ENCODE measurements around the gene PAPOLB. TPM values are rescaled to one million over a fixed set of nuclear protein-coding genes. Genes with fewer than 3 reads are reported as not detected.

PAPOLB gene
- total and polyA plus RNA-seq, 2 of the 8 experiments (the other 6 are each of a cell fraction or from before 2014, with no cell fraction given): 0.02 to 0.15 TPM

- Histone ChIP-seq H3K14ac (ENCODE audit: insufficient read length) (no peak overlapping the region), H3K27ac (ENCODE audit: low read depth, low read length) (no peak overlapping the region), H3K36me3 (ENCODE audit: control insufficient read depth in 2 of 4, insufficient read depth in 4 of 4, low read length in 3 of 4) (no peaks in the 10 kb centered on the region), H3K79me1 (ENCODE audit: low read depth, low read length) (no peaks in the 10 kb centered on the region), H3K9me3 (ENCODE audit: insufficient read depth in 2 of 2, low read depth in 1 of 2, low read length in 1 of 2) (no peaks in the 10 kb centered on the region), H2BK20ac (ENCODE audit: low read length) (no peak overlapping the region), H4K5ac (ENCODE audit: insufficient read length, low read depth, low read length) (no peak overlapping the region), H2AFZ (ENCODE audit: low read length) (no peak overlapping the region), H3K4me1 (replicated peaks in 1 of 4; ENCODE audit: control insufficient read depth in 3 of 4, insufficient read depth in 4 of 4, low read length in 3 of 4) (peaks cover 0 to 5% (median 2%) of the 10 kb centered on the region in 4 experiments; a peak in 3 of 7 replicates), H3K4ac (replicated peaks; ENCODE audit: insufficient read length, low read depth, low read length) (no peak overlapping the region), H3K79me2 (ENCODE audit: control insufficient read depth in 1 of 2, insufficient read depth in 2 of 2, low read length in 2 of 2) (no peaks in the 10 kb centered on the region), H2BK12ac (ENCODE audit: low read depth, low read length) (no peak overlapping the region), H2AK5ac (ENCODE audit: low read depth, low read length) (no peak overlapping the region), H4K91ac (replicated peaks; ENCODE audit: insufficient read length, low read length) (no peak overlapping the region), H3K23ac (ENCODE audit: insufficient read length) (no peak overlapping the region), H3K18ac (ENCODE audit: extremely low read depth, low read length) (no peak overlapping the region), H3K27me3 (replicated peaks in 1 of 4; ENCODE audit: control insufficient read depth in 3 of 4, extremely low read depth in 1 of 4, insufficient read depth in 3 of 4, low read length in 3 of 4) (peaks cover 0 to 9% (median 2%) of the 10 kb centered on the region in 4 experiments; a peak in 2 of 7 replicates), H3K9ac (replicated peaks in 1 of 4; ENCODE audit: extremely low read depth in 1 of 4, low read depth in 3 of 4, low read length in 3 of 4) (no peak overlapping the region), H3K23me2 (ENCODE audit: low read depth, low read length) (peaks cover 13% of the 10 kb centered on the region; the same call in 1 of the 2 replicates), H3K56ac (replicated peaks; ENCODE audit: insufficient read length, low read depth, low read length) (no peak overlapping the region), H2BK15ac (ENCODE audit: low read length) (no peak overlapping the region), H3K4me2 (ENCODE audit: insufficient read depth in 1 of 2, low read depth in 2 of 2, low read length in 2 of 2) (no peak overlapping the region), H2BK5ac (ENCODE audit: low read depth, low read length) (no peak overlapping the region), H3K4me3 (ENCODE audit: extremely low read depth in 1 of 4, insufficient read depth in 2 of 4, low read depth in 3 of 4, low read length in 4 of 4) (no peak overlapping the region), H4K20me1 (replicated peaks in 1 of 2; ENCODE audit: control insufficient read depth in 1 of 2, insufficient read depth in 2 of 2, low read length in 2 of 2) (no peaks in the 10 kb centered on the region), H4K8ac (ENCODE audit: extremely low read depth, insufficient read depth, low read length) (no peak overlapping the region), H2BK120ac (replicated peaks; ENCODE audit: low read depth, low read length) (no peak overlapping the region)
- CTCF ChIA-PET (ENCODE audit: partially characterized antibody): interaction anchor here (0.8 to 1.6 kb wide), 3 partner anchors 10 to 88 kb away, joined by 3 read pairs; no protein-coding TSS in a partner anchor
- FAIRE-seq: no peak
- TF ChIP-seq SIRT6 (IDR thresholded peaks at IDR 0.05; ENCODE audit: low read length): no peak
- no peak for TF ChIP-seq HDAC2 (IDR thresholded peaks at IDR 0.05; ENCODE audit: borderline replicate concordance in 1 of 2, low read depth in 2 of 2, low read length in 2 of 2)
- no peak for TF ChIP-seq TAF1 (IDR thresholded peaks at IDR 0.05; ENCODE audit: low read depth, low read length)
- POLR2A ChIA-PET (ENCODE audit: partially characterized antibody): no interaction called here
- 80% methylated on average over 1 of the region's 1 CpG; no CpG with 5 or more reads in 1 of the 2 experiments for whole genome bisulfite sequencing, 2 experiments (ENCODE audit: extremely low coverage in 1 of 2, insufficient coverage in 1 of 2, insufficient read length in 1 of 2, insufficient replicate concordance in 2 of 2, low coverage in 1 of 2, low lambda C conversion rate in 2 of 2, missing lambda C conversion rate in 1 of 2)
- DNase-seq (ENCODE audit: low read depth in 1 of 2, low spot score in 2 of 2): no peak
Measured at GRCh38 chr7:4886671-4887070, 24.8 kb upstream of the PAPOLB start.

Measured in H1 (cell line).